ENCODE results near the gene KCNQ1. TPM values are rescaled to one million over a fixed set of nuclear protein-coding genes. Genes with fewer than 3 reads are reported as not detected.

KCNQ1 gene
- polyA plus RNA-seq, 1 of the 3 experiments (the other 2 are of a cell fraction), result 0.05 TPM

DNA sequence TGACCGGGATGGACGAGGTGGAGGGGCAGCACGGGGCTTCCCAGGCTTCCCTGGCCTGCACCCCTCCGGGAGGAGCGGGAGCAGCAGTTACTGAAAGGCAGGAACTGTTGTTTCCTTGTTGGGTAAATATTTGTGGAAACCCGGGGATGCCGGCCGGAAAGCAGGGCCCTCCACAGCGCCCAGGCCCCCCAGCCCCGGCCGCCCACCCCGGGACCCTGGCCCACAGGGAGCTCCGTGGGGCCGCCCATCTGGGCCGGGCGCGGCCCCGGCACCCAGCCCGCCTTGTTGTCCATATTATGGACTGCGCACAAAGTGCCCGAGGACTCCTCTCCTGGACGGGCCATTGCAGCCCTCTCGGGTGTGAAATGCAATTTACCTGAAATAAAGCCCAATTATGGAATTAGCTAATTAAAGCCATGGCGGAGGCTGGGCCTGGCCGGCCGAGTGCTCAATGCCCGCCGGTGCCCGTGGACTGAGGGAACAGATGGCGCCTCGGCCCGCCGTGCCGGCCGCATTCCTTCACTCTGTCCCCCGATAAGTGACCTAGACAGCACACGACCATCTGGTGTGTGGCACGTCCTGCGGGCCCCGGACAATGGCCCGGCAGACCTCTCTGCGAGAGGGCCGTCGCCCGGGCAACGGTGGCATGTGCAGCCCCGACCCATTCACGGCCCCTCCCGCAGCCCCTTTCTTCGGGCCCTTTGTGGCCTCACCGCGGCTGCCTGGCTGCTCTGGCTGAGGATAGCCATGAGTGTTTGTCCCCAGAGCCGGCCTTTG is 405.4 kb downstream of the KCNQ1 start:
- Histone ChIP-seq H3K27me3 (ENCODE audit: insufficient read depth) (no peaks in the 10 kb centered on the region), H3K27ac (ENCODE audit: low read depth in 2 of 2, low read length in 1 of 2) (no peak overlapping the region), H3K4me3 (ENCODE audit: low read depth in 2 of 2, low read length in 1 of 2) (no peak overlapping the region), H3K9ac (no peak overlapping the region), H3K9me2 (no peaks in the 10 kb centered on the region), H3K9me3 (no peaks in the 10 kb centered on the region), H3K79me2 (ENCODE audit: insufficient read depth) (no peaks in the 10 kb centered on the region), H2AFZ (ENCODE audit: low read depth) (no peak overlapping the region), H4K20me1 (ENCODE audit: insufficient read depth) (no peaks in the 10 kb centered on the region), H3K4me2 (no peak overlapping the region), H3F3A (replicated peaks; ENCODE audit: insufficient read depth) (no peaks in the 10 kb centered on the region), H3K4me1 (ENCODE audit: control insufficient read depth in 1 of 2, insufficient read depth in 2 of 2, low read depth in 1 of 2, low read length in 1 of 2) (peaks cover 0 to 8% of the 10 kb centered on the region in 2 experiments; a peak in 1 of 4 replicates), H3K36me3 (replicated peaks in 1 of 2; ENCODE audit: control insufficient read depth in 1 of 2, insufficient read depth in 2 of 2, low read length in 1 of 2) (no peaks in the 10 kb centered on the region)
- CTCF ChIA-PET, result interaction anchor here (1.9 kb wide), 1 partner anchor 11 kb away, joined by 4 read pairs; no protein-coding TSS in a partner anchor
- TF ChIP-seq TAF1 (IDR thresholded peaks at IDR 0.05; ENCODE audit: borderline replicate concordance, low read depth, low read length) (no peak), FOXM1 (IDR thresholded peaks at IDR 0.05; ENCODE audit: low read depth) (no peak), RXRA (IDR thresholded peaks at IDR 0.05; ENCODE audit: borderline replicate concordance, low read depth) (no peak), RFX5 (IDR thresholded peaks at IDR 0.05; ENCODE audit: low read length) (no peak), RCOR1 (IDR thresholded peaks at IDR 0.05; ENCODE audit: low read length) (no peak), EP300 (IDR thresholded peaks at IDR 0.05; ENCODE audit: borderline replicate concordance in 1 of 2, low read depth in 1 of 2, low read length in 1 of 2) (no peak), CHD2 (IDR thresholded peaks at IDR 0.05; ENCODE audit: low read length, partially characterized antibody) (no peak), EZH2phosphoT487 (IDR thresholded peaks at IDR 0.05; ENCODE audit: borderline replicate concordance, low read depth) (no peak)
- TF ChIP-seq, protein P1, sequence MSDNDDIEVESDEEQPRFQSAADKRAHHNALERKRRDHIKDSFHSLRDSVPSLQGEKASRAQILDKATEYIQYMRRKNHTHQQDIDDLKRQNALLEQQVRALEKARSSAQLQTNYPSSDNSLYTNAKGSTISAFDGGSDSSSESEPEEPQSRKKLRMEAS (IDR thresholded peaks at IDR 0.05; ENCODE audit: low read depth), result no peak
- TF ChIP-seq, protein P2, sequence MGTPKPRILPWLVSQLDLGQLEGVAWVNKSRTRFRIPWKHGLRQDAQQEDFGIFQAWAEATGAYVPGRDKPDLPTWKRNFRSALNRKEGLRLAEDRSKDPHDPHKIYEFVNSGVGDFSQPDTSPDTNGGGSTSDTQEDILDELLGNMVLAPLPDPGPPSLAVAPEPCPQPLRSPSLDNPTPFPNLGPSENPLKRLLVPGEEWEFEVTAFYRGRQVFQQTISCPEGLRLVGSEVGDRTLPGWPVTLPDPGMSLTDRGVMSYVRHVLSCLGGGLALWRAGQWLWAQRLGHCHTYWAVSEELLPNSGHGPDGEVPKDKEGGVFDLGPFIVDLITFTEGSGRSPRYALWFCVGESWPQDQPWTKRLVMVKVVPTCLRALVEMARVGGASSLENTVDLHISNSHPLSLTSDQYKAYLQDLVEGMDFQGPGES (IDR thresholded peaks at IDR 0.05; ENCODE audit: low read depth, low read length), result no peak
- 68% methylated on average over 27 of the region's 53 CpGs for WGBS (ENCODE audit: low lambda C conversion rate)
- no peak for DNase-seq
- POLR2A ChIA-PET, result no interaction called here

DNA sequence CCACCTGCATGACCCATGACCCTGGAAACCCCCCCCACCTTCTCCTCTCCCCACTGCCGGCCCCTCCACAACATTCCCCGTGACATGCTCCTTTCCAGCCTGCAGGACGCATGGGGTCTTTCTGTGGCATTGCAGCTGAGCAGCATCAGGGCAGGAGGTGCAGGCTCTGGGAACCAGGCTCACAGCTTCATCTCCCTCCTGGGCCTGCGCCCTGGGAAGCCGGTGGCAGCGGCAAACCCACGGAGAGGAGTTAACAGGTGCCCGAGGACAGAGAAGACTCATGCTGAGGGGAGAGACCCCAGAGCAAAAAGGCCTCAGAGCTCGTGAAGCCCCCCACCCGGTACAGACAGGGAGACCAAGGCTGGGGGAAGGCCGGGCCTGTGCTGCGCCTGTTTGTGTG is 408.6 kb downstream of the KCNQ1 start:
- Histone ChIP-seq H3K4me3 (ENCODE audit: low read depth in 2 of 2, low read length in 1 of 2) (no peak overlapping the region), H3K27me3 (ENCODE audit: insufficient read depth) (0 out of 2 replicates have a peak, but pooled peaks cover 4% of the 10 kb centered on the region), H3K4me1 (ENCODE audit: control insufficient read depth in 1 of 2, insufficient read depth in 2 of 2, low read depth in 1 of 2, low read length in 1 of 2) (peaks cover 0 to 4% of the 10 kb centered on the region in 2 experiments; a peak in 1 of 4 replicates), H3K4me2 (no peak overlapping the region), H3K9me2 (no peaks in the 10 kb centered on the region), H3K79me2 (ENCODE audit: insufficient read depth) (no peaks in the 10 kb centered on the region), H3K27ac (ENCODE audit: low read depth in 2 of 2, low read length in 1 of 2) (no peak overlapping the region), H3K9ac (no peak overlapping the region), H3K36me3 (replicated peaks in 1 of 2; ENCODE audit: control insufficient read depth in 1 of 2, insufficient read depth in 2 of 2, low read length in 1 of 2) (no peaks in the 10 kb centered on the region), H3K9me3 (no peaks in the 10 kb centered on the region), H2AFZ (ENCODE audit: low read depth) (no peak overlapping the region), H3F3A (replicated peaks; ENCODE audit: insufficient read depth) (no peaks in the 10 kb centered on the region), H4K20me1 (ENCODE audit: insufficient read depth) (no peaks in the 10 kb centered on the region)
- ChIA-PET CTCF (interaction anchor here (1.1 to 1.2 kb wide), 3 partner anchors 29 to 320 kb away, joined by 3 read pairs; partner anchors contain the start of gene CDKN1C), POLR2A (no interaction called here)
- TF ChIP-seq CHD2 (IDR thresholded peaks at IDR 0.05; ENCODE audit: low read length, partially characterized antibody) (no peak), NRF1 (IDR thresholded peaks at IDR 0.05; ENCODE audit: low read depth, low read length) (no peak), EP300 (IDR thresholded peaks at IDR 0.05; ENCODE audit: borderline replicate concordance in 1 of 2, low read depth in 1 of 2, low read length in 1 of 2) (no peak), SMC3 (IDR thresholded peaks at IDR 0.05; ENCODE audit: low read depth, low read length) (no peak), TEAD4 (IDR thresholded peaks at IDR 0.05; ENCODE audit: borderline replicate concordance, insufficient read depth) (no peak), FOXM1 (IDR thresholded peaks at IDR 0.05; ENCODE audit: low read depth) (no peak), RCOR1 (IDR thresholded peaks at IDR 0.05; ENCODE audit: low read length) (no peak), RXRA (IDR thresholded peaks at IDR 0.05; ENCODE audit: borderline replicate concordance, low read depth) (no peak), ELF1 (IDR thresholded peaks at IDR 0.05) (no peak), GABPA (IDR thresholded peaks at IDR 0.05; ENCODE audit: low read depth) (no peak), SIN3A (IDR thresholded peaks at IDR 0.05; ENCODE audit: borderline replicate concordance, low read depth, low read length) (no peak), FOXJ3 (CRISPR knock-in tag; IDR thresholded peaks at IDR 0.05) (no peak)
- TF ChIP-seq, protein P3, sequence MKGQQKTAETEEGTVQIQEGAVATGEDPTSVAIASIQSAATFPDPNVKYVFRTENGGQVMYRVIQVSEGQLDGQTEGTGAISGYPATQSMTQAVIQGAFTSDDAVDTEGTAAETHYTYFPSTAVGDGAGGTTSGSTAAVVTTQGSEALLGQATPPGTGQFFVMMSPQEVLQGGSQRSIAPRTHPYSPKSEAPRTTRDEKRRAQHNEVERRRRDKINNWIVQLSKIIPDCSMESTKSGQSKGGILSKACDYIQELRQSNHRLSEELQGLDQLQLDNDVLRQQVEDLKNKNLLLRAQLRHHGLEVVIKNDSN (IDR thresholded peaks at IDR 0.05; ENCODE audit: borderline replicate concordance, low read depth), result no peak
- TF ChIP-seq, protein P4, sequence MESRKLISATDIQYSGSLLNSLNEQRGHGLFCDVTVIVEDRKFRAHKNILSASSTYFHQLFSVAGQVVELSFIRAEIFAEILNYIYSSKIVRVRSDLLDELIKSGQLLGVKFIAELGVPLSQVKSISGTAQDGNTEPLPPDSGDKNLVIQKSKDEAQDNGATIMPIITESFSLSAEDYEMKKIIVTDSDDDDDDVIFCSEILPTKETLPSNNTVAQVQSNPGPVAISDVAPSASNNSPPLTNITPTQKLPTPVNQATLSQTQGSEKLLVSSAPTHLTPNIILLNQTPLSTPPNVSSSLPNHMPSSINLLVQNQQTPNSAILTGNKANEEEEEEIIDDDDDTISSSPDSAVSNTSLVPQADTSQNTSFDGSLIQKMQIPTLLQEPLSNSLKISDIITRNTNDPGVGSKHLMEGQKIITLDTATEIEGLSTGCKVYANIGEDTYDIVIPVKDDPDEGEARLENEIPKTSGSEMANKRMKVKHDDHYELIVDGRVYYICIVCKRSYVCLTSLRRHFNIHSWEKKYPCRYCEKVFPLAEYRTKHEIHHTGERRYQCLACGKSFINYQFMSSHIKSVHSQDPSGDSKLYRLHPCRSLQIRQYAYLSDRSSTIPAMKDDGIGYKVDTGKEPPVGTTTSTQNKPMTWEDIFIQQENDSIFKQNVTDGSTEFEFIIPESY (IDR thresholded peaks at IDR 0.05; ENCODE audit: borderline replicate concordance, low read depth), result no peak
- no peak for DNase-seq
- 59% methylated on average over 9 of the region's 12 CpGs for WGBS (ENCODE audit: low lambda C conversion rate)

All from SK-N-SH (cell line).